Pulmonary artery endothelial cell (primary cell): Measurements from ENCODE around the gene FOXN1. TPM values are rescaled to one million over a fixed set of nuclear protein-coding genes. Genes with fewer than 3 reads are reported as not detected.
"Not testable (repeated sequence)": the region's sequence is repeated elsewhere in the genome, so short reads cannot be mapped to it uniquely, and the experiment has no call there.

Experiments
- DNase-seq: peaks from one replicate; pipeline ENCODE4 v3.0.0-alpha.2; 2011; ENCODE audit warnings: low read depth, low spot score
- total RNA-seq: library from RNA; depleted of rRNA; stranded (reverse); fragments of >200 nt; gene quantifications from 2 replicates; pipeline ENCODE4 v1.2.3, GENCODE V29; 2014

Gene FOXN1, protein sequence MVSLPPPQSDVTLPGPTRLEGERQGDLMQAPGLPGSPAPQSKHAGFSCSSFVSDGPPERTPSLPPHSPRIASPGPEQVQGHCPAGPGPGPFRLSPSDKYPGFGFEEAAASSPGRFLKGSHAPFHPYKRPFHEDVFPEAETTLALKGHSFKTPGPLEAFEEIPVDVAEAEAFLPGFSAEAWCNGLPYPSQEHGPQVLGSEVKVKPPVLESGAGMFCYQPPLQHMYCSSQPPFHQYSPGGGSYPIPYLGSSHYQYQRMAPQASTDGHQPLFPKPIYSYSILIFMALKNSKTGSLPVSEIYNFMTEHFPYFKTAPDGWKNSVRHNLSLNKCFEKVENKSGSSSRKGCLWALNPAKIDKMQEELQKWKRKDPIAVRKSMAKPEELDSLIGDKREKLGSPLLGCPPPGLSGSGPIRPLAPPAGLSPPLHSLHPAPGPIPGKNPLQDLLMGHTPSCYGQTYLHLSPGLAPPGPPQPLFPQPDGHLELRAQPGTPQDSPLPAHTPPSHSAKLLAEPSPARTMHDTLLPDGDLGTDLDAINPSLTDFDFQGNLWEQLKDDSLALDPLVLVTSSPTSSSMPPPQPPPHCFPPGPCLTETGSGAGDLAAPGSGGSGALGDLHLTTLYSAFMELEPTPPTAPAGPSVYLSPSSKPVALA
- total RNA-seq = not detected in 2 replicates

DNA sequence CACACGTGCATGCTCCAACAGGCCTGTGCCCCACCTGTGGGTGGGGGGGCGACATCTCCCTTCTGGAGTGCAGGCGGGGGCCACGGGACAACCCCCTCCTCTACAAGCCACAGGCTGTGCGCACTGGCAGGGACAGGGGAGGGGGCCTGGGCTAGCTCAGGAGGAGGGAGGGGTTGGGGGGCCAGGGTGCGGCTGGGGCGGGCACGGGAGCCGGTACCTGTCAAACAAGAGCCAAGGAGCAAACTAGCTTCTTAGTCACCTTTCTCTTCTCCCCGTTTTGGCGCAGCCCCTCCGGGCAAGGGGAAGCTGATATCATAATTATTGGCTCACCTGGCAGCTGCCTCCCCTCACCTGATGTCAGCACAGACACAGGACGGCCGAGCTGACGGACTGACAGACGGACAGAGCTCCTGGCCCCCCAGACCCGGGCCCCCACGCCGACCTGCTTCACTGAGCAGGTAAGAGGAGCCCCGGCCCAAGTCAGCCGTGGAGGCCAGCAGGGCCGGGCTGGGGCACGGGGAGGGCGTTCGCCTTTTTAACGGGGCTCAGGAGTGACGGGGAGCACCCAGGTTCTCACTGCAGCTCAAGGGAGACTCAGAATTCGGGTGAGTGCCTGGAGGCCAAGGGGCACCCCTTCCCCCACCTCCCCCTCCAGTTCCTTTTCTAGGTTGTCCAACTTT is at the start of gene FOXN1:
Gene FOXN1, plus strand, starts transcription at position 363 of the 680 bp plus-strand sequence. CDS start 17,622 bp downstream, outside the sequence.
- no peak for DNase-seq

DNA sequence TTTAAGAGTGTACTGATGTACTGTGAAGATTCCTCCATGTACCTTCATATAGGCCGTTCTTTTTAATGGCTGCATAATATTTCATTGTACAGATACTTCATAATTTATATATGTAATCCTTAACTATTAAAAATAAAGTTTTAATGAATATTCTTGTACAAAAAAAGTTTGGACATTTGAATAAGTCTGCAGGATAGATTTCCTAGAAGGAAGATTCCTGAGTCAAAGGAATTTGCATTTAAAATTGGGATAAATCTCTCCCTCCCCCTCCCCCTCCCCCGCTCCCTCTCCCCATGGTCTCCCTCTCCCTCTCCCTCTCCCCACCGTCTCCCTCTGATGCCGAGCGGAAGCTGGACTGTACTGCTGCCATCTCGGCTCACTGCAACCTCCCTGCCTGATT is 48.3 kb upstream of the FOXN1 start:
- no peak for DNase-seq

DNA sequence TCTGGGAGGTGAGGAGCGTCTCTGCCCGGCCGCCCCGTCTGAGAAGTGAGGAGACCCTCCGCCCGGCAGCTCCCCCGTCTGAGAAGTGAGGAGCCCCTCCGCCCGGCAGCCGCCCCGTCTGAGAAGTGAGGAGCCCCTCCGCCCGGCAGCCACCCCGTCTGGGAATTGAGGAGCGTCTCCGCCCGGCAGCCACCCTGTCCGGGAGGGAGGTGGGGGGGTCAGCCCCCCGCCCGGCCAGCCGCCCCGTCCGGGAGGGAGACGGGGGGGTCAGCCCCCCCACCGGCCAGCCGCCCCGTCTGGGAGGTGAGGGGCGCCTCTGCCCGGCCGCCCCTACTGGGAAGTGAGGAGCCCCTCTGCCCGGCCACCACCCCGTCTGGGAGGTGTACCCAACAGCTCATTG is 47.3 kb upstream of the FOXN1 start:
- DNase-seq = not testable (repeated sequence)

DNA sequence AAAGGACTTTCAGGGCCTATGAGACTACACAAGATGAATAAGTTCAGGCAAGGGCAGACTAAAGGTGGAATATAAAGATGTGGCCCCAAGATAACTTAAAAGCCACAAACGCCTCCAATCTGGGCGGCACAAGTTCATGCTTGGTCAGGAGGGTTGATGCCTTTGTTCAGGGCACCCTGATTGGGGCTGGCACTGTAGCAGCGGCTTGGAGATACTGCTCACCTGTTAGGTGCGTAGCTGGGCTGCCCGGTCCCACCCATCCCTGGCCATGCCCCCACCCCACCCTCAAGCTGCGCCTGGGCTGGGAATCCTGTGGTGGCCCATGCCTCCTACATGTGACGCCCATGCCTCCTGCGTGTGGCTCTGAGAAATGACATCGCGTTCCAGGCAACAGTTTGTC is 45.2 kb upstream of the FOXN1 start:
- no peak for DNase-seq

DNA sequence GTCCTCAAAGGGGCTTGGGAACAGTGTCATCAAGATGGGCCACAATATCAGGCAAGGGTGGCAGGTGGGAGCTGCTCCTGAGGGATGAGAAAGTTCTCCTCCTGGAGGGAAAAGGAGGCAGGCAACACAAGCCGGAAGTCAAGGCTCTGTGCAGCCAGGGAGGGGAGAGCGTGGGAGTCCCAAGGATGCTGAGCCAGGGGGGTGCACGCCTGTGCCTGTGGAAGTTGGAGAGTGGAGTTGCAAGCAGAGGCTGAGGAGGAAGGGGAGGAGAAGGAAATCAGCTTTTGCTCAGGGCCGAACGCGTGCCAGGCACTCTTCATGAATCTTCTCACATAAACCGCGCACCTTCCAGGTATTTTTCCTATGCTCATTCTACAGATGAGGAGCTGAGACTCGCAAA is 40.1 kb upstream of the FOXN1 start:
- no peak for DNase-seq

DNA sequence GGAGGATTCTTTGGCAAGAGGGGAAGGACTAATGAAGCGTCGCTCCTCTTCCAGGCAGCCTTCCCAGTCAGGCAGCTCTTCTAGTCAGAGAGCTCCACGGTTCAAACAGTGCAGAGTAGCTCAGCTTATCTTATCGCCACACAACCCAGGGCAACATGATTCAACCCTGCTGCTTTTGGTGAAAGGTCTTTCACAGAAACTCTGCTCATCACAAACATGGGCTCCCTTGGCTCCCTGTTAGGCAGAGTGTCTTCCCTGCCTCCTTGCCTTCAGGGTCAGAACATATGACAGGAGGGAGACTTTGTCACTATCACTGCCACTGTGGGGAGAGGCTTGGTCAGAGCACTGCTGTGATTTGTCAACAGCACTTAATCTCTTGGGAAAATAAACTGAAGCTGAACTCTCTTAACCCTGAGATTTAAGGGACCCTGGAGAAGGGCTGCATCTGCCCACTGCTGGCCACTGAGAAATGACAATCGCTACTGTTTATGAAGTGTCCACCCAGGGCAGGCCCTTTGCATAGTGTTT is 39.6 kb upstream of the FOXN1 start:
- DNase-seq = no peak

DNA sequence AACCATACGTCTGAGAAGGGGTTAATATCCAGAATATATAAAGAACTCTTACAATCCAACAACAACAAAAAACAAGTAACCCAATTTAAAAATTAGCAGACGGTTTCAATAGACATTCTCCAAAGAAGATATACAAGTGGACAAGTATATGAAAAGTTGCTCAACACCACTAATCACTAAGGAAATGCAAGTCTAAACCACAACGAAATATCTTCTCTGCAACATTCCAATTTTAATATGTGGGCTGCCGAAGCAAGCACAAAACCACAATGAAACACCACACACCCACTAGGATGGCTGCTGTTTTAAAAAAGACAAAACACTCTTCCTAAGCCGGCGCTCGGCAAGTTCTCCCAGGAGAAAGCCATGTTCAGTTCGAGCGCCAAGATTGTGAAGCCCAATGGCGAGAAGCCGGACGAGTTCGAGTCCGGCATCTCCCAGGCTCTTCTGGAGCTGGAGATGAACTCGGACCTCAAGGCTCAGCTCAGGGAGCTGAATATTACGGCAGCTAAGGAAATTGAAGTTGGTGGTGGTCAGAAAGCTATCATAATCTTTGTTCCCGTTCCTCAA is 38.6 kb upstream of the FOXN1 start:
- DNase-seq = no peak

DNA sequence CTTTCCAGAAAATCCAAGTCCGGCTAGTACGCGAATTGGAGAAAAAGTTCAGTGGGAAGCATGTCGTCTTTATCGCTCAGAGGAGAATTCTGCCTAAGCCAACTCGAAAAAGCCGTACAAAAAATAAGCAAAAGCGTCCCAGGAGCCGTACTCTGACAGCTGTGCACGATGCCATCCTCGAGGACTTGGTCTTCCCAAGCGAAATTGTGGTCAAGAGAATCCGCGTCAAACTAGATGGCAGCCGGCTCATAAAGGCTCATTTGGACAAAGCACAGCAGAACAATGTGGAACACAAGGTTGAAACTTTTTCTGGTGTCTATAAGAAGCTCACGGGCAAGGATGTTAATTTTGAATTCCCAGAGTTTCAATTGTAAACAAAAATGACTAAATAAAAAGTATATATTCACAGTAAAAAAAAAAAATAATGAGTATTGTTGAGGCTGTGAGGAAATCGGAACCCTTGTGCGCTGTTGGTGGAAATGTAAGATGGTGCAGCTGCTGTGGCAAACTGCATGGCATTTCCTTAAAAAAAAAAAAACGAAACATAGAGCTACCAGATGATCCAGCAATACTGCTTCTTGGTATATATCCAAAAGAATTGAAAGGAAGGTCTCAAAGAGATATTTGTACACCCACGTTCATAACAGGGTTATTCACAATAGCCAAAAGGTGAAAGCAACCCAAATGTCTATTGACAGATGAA is 38.0 kb upstream of the FOXN1 start:
- DNase-seq = not testable (repeated sequence)

DNA sequence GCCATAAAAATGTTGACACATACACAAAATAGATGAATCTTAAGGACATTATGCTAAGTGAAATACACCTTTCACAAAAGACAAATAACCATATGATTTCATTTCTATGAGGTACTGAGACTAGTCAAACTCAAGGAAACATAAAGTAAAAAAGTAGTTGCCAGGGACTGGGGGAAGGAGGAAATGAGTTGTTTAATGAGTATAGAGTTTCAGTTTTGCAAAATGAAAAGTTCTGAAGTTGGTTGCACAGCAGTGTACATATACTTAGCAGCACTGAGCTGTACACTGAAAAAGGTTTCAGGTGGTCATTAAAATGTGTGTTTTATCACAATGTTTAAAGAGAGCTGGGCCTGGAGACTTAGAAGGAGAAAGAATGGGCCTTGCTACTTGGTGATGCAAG is 37.4 kb upstream of the FOXN1 start:
- no peak for DNase-seq

DNA sequence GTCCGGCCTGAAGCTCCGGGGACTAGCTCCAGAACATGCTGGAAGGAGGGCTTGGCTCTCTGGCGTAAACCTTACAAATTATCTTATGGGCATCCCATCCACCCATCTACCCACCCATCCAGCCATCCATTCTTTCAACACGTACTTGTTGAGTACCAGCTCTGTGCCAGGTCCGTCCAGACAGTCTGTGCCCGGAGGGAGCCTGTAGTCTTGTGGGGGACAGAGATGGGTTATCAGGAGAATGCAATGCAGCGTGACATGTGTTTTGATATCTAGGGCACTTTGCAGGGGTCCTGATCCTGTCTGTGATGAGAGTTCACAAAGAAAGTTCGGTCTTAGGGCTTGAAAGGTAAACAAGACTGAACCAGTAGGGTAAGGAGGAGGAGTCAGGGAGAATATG is 36.8 kb upstream of the FOXN1 start:
- DNase-seq = no peak

DNA sequence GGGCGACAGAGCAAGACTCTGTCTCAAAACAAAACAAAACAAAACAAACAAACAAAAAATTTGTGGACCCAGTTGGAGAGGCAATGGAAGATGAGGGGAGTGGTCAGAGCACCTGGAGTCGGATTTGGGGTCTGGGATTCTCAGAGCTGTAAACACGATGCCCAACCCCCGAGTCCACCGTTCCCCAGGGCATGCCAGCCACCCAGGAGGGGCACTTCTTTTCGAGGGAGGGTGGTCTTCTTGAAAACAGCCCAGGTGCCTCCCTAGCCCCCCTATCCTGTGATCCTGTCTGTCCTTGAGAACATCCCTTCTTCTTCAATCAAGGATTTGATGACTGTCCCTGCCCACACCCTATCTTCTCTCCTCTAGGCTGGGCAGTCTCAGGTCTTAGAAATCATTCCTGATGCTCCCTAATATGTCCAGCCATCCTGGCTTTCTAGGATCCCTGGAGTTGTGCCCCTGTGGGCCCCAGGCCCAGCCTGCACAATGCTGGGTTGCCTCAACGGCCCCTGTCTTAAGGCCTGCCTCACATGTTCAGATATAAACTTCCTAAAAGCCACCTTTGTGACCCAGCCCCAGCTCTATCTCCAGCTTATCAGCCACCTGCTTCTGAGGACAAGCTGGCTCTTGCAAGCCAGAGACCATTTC is 35.8 kb upstream of the FOXN1 start:
- DNase-seq = no peak

DNA sequence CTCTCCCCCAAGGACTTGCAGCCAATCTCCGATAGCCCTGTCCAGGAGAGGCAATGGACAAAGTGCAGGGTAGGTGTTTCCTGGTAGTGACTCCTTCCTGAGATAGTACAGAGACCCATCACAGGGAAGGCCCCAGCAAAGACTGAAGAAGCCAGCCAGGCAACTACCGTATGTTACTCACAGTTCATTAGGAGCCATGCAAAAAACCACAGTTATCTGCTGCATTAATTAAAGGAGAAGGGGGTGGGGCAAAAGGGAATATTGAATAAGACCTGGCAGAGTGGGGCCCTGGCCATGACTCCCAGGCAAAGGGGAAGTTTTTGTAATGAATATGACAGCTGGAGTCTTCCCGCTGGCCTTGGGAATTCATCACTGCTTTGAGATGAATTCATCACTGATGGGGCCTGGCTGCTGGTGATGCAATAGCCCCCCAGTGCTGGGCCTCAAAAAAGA is 35.2 kb upstream of the FOXN1 start:
- no peak for DNase-seq

DNA sequence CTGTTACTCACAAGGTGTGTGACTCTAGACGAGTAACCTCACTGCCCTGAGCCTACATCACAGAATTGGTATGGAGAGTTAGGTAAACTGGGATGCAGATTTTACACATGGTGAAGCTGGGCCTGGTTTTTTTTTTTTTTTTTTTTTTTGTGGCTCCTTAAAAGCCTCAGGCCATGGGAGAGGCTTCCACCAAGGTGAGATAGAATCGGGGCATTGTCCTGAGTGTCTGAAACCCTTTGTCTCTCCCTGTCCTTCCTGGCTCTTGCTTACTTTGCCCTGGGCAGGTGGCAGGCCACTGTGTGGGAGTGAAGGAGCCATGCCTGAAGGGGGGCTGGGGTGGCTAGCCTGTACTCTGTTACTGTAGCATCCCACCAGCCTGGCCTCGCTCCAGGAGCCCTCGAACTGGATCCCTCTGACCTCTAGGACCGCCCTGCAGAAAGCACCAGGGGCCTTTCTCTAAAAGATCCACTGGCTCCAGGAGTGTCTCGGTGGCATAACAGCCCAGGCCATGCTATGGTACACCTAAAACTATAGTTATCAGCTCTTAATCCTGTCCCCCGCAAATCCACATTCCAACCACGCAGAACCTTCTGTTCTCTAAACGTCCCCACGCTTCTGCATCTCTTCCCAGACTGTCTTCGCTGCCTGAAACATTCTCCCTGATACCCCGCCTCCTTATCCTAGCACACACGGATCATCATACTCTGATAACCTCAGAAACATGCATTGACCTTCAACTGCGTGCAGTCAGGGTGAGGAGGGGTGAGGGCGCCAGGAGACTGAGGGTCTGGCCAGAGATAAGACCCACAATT is 34.4 kb upstream of the FOXN1 start:
- DNase-seq = no peak

DNA sequence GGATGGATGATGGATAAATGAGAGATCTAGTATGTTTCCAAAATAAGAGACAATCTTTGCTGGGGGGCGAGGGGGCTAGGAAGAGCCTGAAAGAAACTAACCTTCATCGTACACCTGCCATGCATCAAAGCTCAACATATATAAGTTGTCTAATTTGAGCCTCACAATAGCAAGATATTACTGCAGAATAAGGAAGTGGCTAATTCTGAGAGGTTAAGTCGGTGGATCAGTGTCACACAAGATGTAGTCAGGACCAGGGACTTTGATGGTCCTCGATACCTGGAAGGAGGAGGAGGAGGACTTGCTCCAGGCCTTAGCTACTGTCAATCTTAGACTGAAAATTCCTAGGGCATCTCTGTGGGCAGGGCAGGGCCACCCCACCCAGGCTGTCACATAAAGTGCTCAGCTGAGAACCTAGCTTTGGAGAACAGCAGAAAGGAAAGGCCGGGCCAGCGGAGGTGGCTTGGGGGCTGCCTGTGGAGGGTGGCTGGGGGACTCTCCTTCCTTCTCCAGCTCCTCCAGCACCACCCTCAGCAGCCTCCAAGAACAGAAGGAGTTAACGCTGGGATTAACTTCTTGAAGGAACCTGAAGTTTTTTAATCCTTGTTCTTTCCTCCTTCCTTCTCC is 33.2 kb upstream of the FOXN1 start:
- DNase-seq = no peak

DNA sequence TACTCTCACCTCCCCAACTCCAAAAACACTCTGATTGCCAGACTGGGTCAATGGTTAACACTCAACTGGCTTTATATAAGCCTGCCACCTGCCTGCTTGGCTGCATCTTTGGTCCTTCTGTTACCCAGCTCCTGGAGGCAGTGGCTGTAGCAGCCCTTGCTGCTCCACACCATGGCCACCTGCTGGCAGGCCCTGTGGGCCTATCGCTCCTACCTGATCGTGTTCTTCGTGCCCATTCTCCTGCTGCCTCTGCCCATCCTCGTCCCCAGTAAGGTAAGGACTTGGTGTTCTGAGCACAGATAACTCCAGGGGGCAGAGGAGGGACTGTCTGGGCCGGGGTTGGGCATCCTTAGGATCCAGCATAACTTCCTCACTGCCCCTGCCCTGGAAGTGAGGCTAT is 32.6 kb upstream of the FOXN1 start, which contains the start of gene SLC13A2:
Gene SLC13A2, plus strand, starts transcription at position 103 of the 400 bp plus-strand sequence. Its CDS starts 69 bp downstream, at position 172.
- DNase-seq = no peak

DNA sequence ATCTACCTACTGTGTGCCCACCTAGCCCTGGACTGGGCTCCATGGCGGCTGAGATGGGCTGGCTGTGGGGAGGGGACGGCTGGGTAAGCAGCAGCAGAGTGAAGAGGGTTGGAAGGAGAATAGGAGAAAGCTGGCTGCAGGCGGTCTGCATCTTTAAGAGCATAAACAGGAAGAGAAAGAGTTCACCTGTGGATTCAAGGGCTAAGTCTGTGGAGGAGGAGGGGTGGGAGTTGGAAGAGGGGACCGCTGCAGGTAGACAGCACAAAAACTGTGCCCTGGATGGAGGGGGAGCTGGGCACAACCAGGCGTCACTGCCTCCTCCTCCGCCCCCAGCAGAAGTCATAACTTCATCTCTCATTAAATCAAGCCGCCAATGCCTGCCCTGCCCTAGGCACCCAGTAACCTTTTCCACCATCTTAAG is 32.0 kb upstream of the FOXN1 start:
- DNase-seq = no peak

DNA sequence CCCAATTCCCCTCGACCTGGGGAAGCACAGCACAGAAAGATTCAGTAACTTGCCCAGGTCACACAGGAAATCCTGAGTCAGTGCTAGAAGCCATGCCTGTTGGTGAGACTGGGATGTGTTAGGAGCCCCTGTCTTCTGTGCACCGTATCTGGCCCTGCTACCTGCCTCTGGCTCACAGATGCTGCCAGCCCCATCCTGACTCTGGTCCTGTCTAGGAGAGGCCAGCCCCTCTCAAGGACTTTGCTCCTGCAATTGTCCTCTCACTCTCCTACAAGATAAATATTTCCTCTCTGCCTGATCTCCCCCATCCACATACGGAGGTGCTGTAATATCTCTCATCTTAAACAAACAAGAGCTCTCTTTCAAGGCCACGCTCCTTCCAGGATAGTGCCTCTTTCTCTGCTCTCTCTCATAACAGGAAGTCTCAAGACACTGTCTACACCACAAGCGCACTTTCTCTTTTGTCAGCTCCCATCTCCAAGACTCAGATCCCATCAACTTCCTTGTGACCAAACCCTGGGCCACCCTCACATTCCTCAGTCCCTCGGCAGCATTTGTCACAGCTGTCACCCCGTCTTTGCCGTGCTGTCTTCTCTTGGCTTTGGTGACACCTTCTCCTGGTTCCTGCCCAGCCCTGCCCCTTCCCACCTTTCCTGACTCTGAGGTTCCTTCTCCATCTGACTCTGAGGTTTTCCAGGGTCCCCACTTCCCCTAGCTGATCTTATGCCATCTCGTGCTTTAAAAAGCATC is 30.8 kb upstream of the FOXN1 start:
- DNase-seq = no peak
